WTC11 (cell line): Measurements from ENCODE around the gene RND2. TPM values are rescaled to one million over a fixed set of nuclear protein-coding genes. Genes with fewer than 3 reads are reported as not detected.

Source experiments
- ATAC-seq: fragments of 200-7000 bp; cut with Tn5 transposase; 2 replicates; pipeline ENCODE4 v1.10.0; 2021; ENCODE audit warnings: mild to moderate bottlenecking, moderate library complexity
- CTCF ChIA-PET: fragments of 300-600 bp; sonication (Branson Sonifier 250); formaldehyde crosslinking; loops from one replicate; lab custom pipeline; 2021; ENCODE audit warnings: antibody characterized with exemption; lab: Charles Lee
- POLR2A ChIA-PET: fragments of 350-600 bp; sonication (Branson Sonifier 250); formaldehyde crosslinking; loops from one replicate; lab custom pipeline; 2021; ENCODE audit warnings: antibody characterized with exemption; lab: Charles Lee
- DNase-seq: peaks from one replicate; pipeline ENCODE4 v3.0.0; 2021; ENCODE audit warnings: low spot score
- H3K27ac Mint-ChIP-seq: 2 replicates; pipeline ENCODE4 v1.8.0; 2021; ENCODE audit warnings: mixed read lengths
- H3K27me3 Mint-ChIP-seq: 2 replicates; pipeline ENCODE4 v1.8.0; 2021; ENCODE audit warnings: low read depth, mild to moderate bottlenecking, moderate library complexity, mixed read lengths
- H3K36me3 Mint-ChIP-seq: 2 replicates; pipeline ENCODE4 v1.8.0; 2021; ENCODE audit warnings: mixed read lengths
- H3K4me1 Mint-ChIP-seq: 2 replicates; pipeline ENCODE4 v1.8.0; 2022; ENCODE audit warnings: mixed read lengths
- H3K4me3 Mint-ChIP-seq: 2 replicates; pipeline ENCODE4 v1.8.0; 2021; ENCODE audit warnings: mild to moderate bottlenecking, moderate library complexity, mixed read lengths
- H3K9me3 Mint-ChIP-seq: 2 replicates; pipeline ENCODE4 v1.8.0; 2021; ENCODE audit warnings: mixed read lengths
- CBFB ChIP-seq: sonication (generic); formaldehyde crosslinking; IDR thresholded peaks from 2 replicates; pipeline ENCODE4 v1.8.1; 2022; ENCODE audit warnings: mild to moderate bottlenecking, low read depth, missing genetic modification reagents
- ELF4 ChIP-seq: sonication (generic); formaldehyde crosslinking; IDR thresholded peaks from 2 replicates; pipeline ENCODE4 v1.8.1; 2022; ENCODE audit warnings: low read depth, mild to moderate bottlenecking, moderate library complexity, missing genetic modification reagents
- ERG ChIP-seq: fragments of 250-450 bp; sonication (Bioruptor Pico); IDR thresholded peaks from 2 replicates; pipeline ENCODE4 v1.8.0; 2021; ENCODE audit warnings: mild to moderate bottlenecking
- FOXP1 ChIP-seq: sonication (generic); formaldehyde crosslinking; IDR thresholded peaks from 2 replicates; pipeline ENCODE4 v1.8.0; 2022; ENCODE audit warnings: missing genetic modification reagents, mild to moderate bottlenecking, moderate library complexity, borderline replicate concordance
- FOXP4 ChIP-seq: sonication (generic); formaldehyde crosslinking; IDR thresholded peaks from 2 replicates; pipeline ENCODE4 v1.8.0; 2022; ENCODE audit warnings: mild to moderate bottlenecking, missing genetic modification reagents
- HMGA2 ChIP-seq: fragments of 250-450 bp; sonication (Bioruptor Pico); IDR thresholded peaks from 2 replicates; pipeline ENCODE4 v1.4.0; 2021; ENCODE audit warnings: mild to moderate bottlenecking, moderate library complexity
- IRF2 ChIP-seq: sonication (generic); formaldehyde crosslinking; IDR thresholded peaks from 2 replicates; pipeline ENCODE4 v1.8.0; 2022; ENCODE audit warnings: low read depth, missing genetic modification reagents, borderline replicate concordance
- NR1H2 ChIP-seq: sonication (generic); formaldehyde crosslinking; IDR thresholded peaks from 2 replicates; pipeline ENCODE4 v1.9.0; 2021; ENCODE audit warnings: mild to moderate bottlenecking, moderate library complexity, missing genetic modification reagents
- ZNF416 ChIP-seq: fragments of 250-450 bp; sonication (Bioruptor Pico); IDR thresholded peaks from 2 replicates; pipeline ENCODE4 v1.9.0; 2021; ENCODE audit warnings: mild to moderate bottlenecking, inconsistent platforms
- total RNA-seq: library from RNA; stranded (reverse); gene quantifications from 3 replicates; pipeline ENCODE4 v1.2.3, GENCODE V29; 2021

RND2 gene
- total RNA-seq, 1 experiment from 2014 or later = 50.2 TPM

DNA sequence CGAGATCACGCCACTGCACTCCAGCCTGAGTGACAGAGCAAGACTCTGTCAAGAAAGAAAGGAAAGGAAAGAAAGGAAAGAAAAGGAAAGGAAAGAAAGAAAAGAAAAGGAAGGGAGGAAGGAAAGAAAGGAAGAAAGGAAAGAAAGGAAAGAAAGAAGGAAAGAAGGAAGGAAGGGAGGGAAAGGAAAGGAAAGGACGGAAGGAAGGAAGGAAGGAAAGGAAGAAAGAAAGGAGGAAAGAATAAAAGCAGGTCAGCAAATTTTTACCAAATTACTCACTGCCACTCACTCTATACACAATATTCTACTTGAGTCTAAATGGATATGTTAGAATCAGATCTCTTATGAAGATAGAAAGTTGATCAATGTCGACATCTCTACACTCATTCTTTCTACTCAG lies 49.8 kb downstream of the RND2 start:
- CTCF ChIA-PET = interaction anchor here (1.2 kb wide), 1 partner anchor 10 kb away, joined by 3 read pairs; no protein-coding TSS in a partner anchor
- POLR2A ChIA-PET = no interaction called here
- Mint-ChIP-seq H3K4me3 (no peak overlapping the region), H3K27ac (no peak overlapping the region), H3K9me3 (no peaks in the 10 kb centered on the region), H3K36me3 (peaks cover 20% of the 10 kb centered on the region), H3K27me3 (no peaks in the 10 kb centered on the region), H3K4me1 (peaks cover 10% of the 10 kb centered on the region)
- DNase-seq (no peak), ATAC-seq (no peak)
- no peak for TF ChIP-seq HMGA2 (CRISPR knock-in tag)
- no peak for TF ChIP-seq FOXP1 (CRISPR knock-in tag)
- no peak for TF ChIP-seq ELF4 (CRISPR knock-in tag)
- no peak for TF ChIP-seq FOXP4 (CRISPR knock-in tag)

GRCh38 chr17:43079641-43080302 lies 54.7 kb downstream of the RND2 start:
- peak; percentile 41 for ATAC-seq
- ChIA-PET POLR2A (interaction anchor here (0.8 kb wide), 1 partner anchor 1167 kb away, joined by 3 read pairs; no protein-coding TSS in a partner anchor), CTCF (interaction anchor here (1.5 kb wide), 1 partner anchor 56 kb away, joined by 3 read pairs; no protein-coding TSS in a partner anchor)
- Mint-ChIP-seq H3K27ac (peak overlapping the region; percentile 83), H3K36me3 (peaks cover 7% of the 10 kb centered on the region), H3K27me3 (no peaks in the 10 kb centered on the region), H3K4me1 (peaks cover 16% of the 10 kb centered on the region), H3K4me3 (no peak overlapping the region), H3K9me3 (no peaks in the 10 kb centered on the region)
- TF ChIP-seq HMGA2 (CRISPR knock-in tag) (no peak), ZNF416 (no peak), CBFB (CRISPR knock-in tag) (no peak), ERG (CRISPR knock-in tag) (no peak), NR1H2 (CRISPR knock-in tag) (no peak), IRF2 (CRISPR knock-in tag) (no peak)
- DNase-seq = no peak

Other genes with a start within 250 kb of the RND2 start
- 1.4 to 1.7 TPM (median 1.5 TPM) in 3 replicates for gene WNK4, start 244.6 kb upstream of the RND2 start, total RNA-seq
- 54.2 to 65.2 TPM (median 60.9 TPM) in 3 replicates for gene COA3, start 226.5 kb upstream of the RND2 start, total RNA-seq
- gene CNTD1, start 226.4 kb upstream of the RND2 start, total RNA-seq = not detected in 3 replicates
- 51.8 to 59.2 TPM (median 54.7 TPM) in 3 replicates for gene BECN1, start 200.9 kb upstream of the RND2 start, total RNA-seq
- 141 to 192 TPM (median 159 TPM) in 3 replicates for gene PSME3, start 191.8 kb upstream of the RND2 start, total RNA-seq
- 9.8 to 11.0 TPM (median 10.1 TPM) in 3 replicates for gene AOC2, start 180.7 kb upstream of the RND2 start, total RNA-seq
- 6.2 to 8.2 TPM (median 7.6 TPM) in 3 replicates for gene AOC3, start 174.0 kb upstream of the RND2 start, total RNA-seq
- gene G6PC1, start 124.4 kb upstream of the RND2 start, total RNA-seq = 0.37 TPM in 1 of 3 replicates, not detected in the others
- gene AARSD1, start 60.8 kb upstream of the RND2 start, total RNA-seq = 44.3 to 61.5 TPM (median 49.2 TPM) in 3 replicates
- 1.8 to 2.5 TPM (median 2.1 TPM) in 3 replicates for gene PTGES3L, start 45.2 kb upstream of the RND2 start, total RNA-seq
- gene RUNDC1, start 44.7 kb upstream of the RND2 start, total RNA-seq = 12.2 to 14.2 TPM (median 12.7 TPM) in 3 replicates
- 1,391 to 1,553 TPM (median 1,518 TPM) in 3 replicates for gene RPL27, start 26.8 kb upstream of the RND2 start, total RNA-seq
- gene IFI35, start 18.4 kb upstream of the RND2 start, total RNA-seq = 3.0 to 4.7 TPM (median 3.8 TPM) in 3 replicates
- gene VAT1, start 2.8 kb upstream of the RND2 start, total RNA-seq = 291 to 298 TPM (median 296 TPM) in 3 replicates
- 37.8 to 38.4 TPM (median 38.1 TPM) in 3 replicates for gene BRCA1, start 100.1 kb downstream of the RND2 start, total RNA-seq
- 38.4 to 42.8 TPM (median 38.9 TPM) in 3 replicates for gene NBR1, start 146.0 kb downstream of the RND2 start, total RNA-seq
- 3.8 to 4.4 TPM (median 4.2 TPM) in 3 replicates for gene TMEM106A, start 186.6 kb downstream of the RND2 start, total RNA-seq
- gene CCDC200, start 203.4 kb downstream of the RND2 start, total RNA-seq = not detected in 3 replicates
- 5,207 to 6,122 TPM (median 5,885 TPM) in 3 replicates for gene RNU2-1, start 208.7 kb downstream of the RND2 start, total RNA-seq